ENCODE results near the gene ARHGAP30.
"Not testable (repeated sequence)": the region's sequence is repeated elsewhere in the genome, so short reads cannot be mapped to it uniquely, and the experiment has no call there.

- TF ChIP-seq CTCF, POLR2A, EP300 (IDR thresholded peaks at IDR 0.05): not testable (repeated sequence)
Measured at GRCh38 chr1:161029466-161029865, 40.2 kb downstream of the ARHGAP30 start.

All from ovary (tissue), 3 donors.